ENCODE results near the gene VSIG10L2. TPM values are rescaled to one million over a fixed set of nuclear protein-coding genes. Genes with fewer than 3 reads are reported as not detected.

VSIG10L2 gene
- total RNA-seq, 2 donors from 2014 or later: not detected

DNA sequence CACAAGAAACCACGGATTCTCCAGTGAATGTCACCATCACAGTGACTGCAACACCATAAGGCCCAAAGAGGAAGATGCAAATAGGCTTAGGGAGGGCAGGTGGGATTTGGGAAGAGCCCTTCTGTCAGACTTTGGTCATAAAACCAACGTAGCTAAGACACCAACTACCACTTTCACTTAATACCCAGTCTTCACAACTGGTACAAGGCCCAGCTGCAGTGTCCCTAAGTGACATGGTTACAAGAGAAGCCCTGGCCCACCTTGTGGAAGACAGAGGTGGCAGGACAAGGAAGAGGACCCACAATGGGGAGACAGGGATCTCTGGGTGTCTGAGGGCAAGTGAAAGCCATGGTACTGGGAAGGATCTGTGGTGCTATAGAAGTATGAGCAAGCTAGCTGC lies 10.0 kb downstream of the VSIG10L2 start:
- H3K9me3 ChIP-seq: no peaks in the 10 kb centered on the region
- WGBS, 2 donors: 62 to 81% methylated on average over 2 of the region's 2 CpGs
- peaks cover 21% of the 10 kb centered on the region for H3K4me1 ChIP-seq
- intact Hi-C loops (cut with DNase I): no loop called here
- no peak overlapping the region for H3K27ac ChIP-seq
- no peak for TF ChIP-seq POLR2A (IDR thresholded peaks at IDR 0.05)
- TF ChIP-seq, protein P1, sequence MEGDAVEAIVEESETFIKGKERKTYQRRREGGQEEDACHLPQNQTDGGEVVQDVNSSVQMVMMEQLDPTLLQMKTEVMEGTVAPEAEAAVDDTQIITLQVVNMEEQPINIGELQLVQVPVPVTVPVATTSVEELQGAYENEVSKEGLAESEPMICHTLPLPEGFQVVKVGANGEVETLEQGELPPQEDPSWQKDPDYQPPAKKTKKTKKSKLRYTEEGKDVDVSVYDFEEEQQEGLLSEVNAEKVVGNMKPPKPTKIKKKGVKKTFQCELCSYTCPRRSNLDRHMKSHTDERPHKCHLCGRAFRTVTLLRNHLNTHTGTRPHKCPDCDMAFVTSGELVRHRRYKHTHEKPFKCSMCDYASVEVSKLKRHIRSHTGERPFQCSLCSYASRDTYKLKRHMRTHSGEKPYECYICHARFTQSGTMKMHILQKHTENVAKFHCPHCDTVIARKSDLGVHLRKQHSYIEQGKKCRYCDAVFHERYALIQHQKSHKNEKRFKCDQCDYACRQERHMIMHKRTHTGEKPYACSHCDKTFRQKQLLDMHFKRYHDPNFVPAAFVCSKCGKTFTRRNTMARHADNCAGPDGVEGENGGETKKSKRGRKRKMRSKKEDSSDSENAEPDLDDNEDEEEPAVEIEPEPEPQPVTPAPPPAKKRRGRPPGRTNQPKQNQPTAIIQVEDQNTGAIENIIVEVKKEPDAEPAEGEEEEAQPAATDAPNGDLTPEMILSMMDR (IDR thresholded peaks at IDR 0.05): no peak
- no peaks in the 10 kb centered on the region for H3K36me3 ChIP-seq (replicated peaks in 1 of 2; ENCODE audit: insufficient read depth in 1 of 2, low read depth in 2 of 2)
- ATAC-seq: no peak
- H3K4me3 ChIP-seq: no peak overlapping the region
- H3K27me3 ChIP-seq: no peaks in the 10 kb centered on the region
- no peak for DNase-seq

DNA sequence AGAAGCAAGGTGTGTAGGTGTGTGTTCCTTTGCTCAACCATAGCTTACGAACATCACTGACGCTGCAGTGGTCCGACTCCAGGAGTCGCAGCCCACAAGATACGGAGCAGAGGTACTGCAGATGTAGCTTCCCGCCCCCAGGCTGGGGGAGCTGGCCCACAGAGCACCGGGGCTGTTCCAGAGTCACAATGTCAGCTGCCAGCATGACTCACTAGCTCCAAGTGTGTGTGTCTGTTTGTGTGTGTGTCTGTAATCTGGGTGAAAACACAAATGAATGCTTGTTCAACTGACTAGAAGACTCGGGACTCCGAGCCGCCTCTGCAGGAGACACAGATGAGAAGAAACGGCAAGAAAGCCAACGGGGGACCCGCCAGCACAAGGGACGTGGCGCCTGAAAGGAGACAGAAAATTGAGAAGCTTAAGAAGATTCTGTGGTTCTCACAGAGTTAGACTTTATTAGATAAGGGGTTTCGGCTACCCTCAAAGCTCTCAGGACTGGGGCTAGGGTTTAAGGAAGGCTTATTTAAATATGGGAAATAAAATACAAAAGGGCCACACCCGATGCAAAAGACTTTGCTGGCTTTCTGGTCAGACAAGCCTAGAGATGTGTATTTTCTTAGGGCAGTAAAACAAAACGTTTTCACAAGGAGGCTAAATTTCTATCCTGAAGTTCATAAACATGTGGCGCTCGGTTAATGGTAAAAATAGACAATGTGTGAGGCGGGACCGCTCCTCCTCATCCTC lies 10.7 kb downstream of the VSIG10L2 start:
- no peak for TF ChIP-seq POLR2A (IDR thresholded peaks at IDR 0.05)
- TF ChIP-seq, protein P1 (IDR thresholded peaks at IDR 0.05): no peak
- H3K27ac ChIP-seq: no peak overlapping the region
- ATAC-seq (peak; percentile 22), DNase-seq (peak in 1 of 4 donors; percentile 37)
- no peak overlapping the region for H3K4me3 ChIP-seq
- H3K9me3 ChIP-seq: no peaks in the 10 kb centered on the region
- peaks cover 14% of the 10 kb centered on the region for H3K4me1 ChIP-seq
- no peaks in the 10 kb centered on the region for H3K36me3 ChIP-seq (replicated peaks in 1 of 2; ENCODE audit: insufficient read depth in 1 of 2, low read depth in 2 of 2)
- WGBS, 2 donors: 74 to 76% methylated on average over 22 of the region's 22 CpGs
- intact Hi-C loops (cut with DNase I): no loop called here
- no peaks in the 10 kb centered on the region for H3K27me3 ChIP-seq

DNA sequence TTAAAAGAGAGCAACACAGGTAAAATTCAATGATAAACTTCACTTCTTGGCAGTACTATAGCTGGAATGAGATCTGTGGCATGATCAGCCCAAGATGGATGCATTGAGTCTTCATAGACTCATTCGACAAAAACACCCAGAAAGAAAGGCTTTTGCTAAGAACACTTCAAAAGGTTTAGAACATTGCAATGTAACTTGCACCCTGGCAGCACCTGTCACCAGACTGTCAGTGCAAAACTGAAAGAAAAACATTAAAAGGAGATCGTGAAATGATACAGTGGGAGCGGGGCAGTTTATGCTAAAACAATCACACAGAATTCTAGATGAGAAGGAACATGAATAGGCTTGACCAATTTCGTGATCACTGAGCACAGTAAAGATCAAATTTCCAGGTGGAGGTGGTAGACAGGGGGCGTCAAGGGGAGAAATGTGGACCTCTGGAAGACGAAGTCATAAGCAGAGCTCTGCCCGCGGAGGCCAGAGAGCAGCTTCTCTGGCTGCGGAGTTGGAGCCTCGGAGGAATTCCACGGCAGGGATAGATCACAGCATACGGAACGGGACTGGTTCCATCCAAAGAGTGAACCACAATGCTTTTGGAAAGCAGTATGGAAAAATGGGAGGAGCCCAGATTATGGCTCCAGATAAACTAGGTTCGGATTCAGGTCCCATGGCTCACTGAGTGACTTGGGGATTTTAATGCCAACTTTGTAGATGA lies 11.9 kb downstream of the VSIG10L2 start:
- no peaks in the 10 kb centered on the region for H3K27me3 ChIP-seq
- WGBS, 2 donors: 79 to 84% methylated on average over 14 of the region's 14 CpGs
- no peaks in the 10 kb centered on the region for H3K36me3 ChIP-seq (replicated peaks in 1 of 2; ENCODE audit: insufficient read depth in 1 of 2, low read depth in 2 of 2)
- no peaks in the 10 kb centered on the region for H3K9me3 ChIP-seq
- TF ChIP-seq POLR2A (IDR thresholded peaks at IDR 0.05): no peak
- TF ChIP-seq, protein P1 (IDR thresholded peaks at IDR 0.05): no peak
- DNase-seq (no peak), ATAC-seq (no peak)
- intact Hi-C loops (cut with DNase I): no loop called here
- H3K27ac ChIP-seq: no peak overlapping the region
- peaks cover 7% of the 10 kb centered on the region for H3K4me1 ChIP-seq
- H3K4me3 ChIP-seq: no peak overlapping the region

DNA sequence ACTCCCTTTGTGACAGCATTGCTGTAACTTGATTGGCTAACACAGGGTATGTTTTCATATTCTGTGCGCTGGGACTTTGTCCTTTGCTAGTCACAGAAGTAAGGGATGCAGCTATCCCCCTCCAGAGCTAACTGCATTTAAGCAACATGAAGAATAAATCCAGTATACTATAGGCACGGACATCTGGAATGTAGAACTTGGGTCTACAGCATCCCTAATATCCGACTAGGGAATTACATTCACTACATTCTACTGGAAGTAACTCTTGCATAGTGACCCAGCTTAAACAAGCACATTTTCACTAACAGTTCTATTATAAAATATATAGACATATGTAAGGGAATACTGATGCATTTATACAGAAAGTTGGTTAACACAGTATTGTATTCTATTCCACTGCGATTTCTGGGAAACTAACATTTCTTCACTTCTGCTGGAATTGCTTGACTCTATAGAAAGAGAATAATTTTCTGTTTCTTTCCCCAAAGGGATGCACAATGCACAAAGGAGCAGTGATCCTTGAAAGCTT lies 13.1 kb downstream of the VSIG10L2 start:
- H3K9me3 ChIP-seq: no peaks in the 10 kb centered on the region
- intact Hi-C loops (cut with DNase I): no loop called here
- H3K36me3 ChIP-seq (replicated peaks in 1 of 2; ENCODE audit: insufficient read depth in 1 of 2, low read depth in 2 of 2): no peaks in the 10 kb centered on the region
- no peak for DNase-seq
- ATAC-seq: no peak
- no peak for TF ChIP-seq POLR2A (IDR thresholded peaks at IDR 0.05)
- TF ChIP-seq, protein P1 (IDR thresholded peaks at IDR 0.05): no peak
- WGBS, 2 donors: 83 to 90% methylated on average over 4 of the region's 4 CpGs
- H3K27me3 ChIP-seq: no peaks in the 10 kb centered on the region
- no peaks in the 10 kb centered on the region for H3K4me1 ChIP-seq
- H3K4me3 ChIP-seq: no peak overlapping the region
- no peak overlapping the region for H3K27ac ChIP-seq
